Measurements from ENCODE around the gene APBB3.

APBB3 gene

DNA sequence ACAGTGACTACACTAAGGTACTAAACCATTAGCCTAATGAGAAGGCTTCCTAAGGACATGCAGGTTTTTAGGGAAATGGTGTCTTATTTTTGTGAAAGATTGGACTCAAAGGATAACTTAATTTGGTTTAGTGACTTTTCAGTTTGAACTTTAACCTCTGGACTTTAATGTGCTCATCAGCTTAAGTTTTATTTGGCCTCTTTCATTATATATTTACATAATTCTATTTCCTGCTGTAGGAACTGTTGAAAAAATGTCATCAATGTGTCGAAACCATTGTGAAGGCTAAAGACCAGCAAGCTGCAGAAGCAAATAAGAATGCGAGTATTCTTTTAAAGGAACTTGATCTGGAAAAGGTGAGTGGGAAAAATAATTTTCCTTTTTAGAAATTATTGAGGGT, 51.3 kb downstream of the APBB3 start:
- Histone ChIP-seq H3K27ac (ENCODE audit: low read length) (no peak overlapping the region), H3K9me3 (ENCODE audit: insufficient read depth, low read length, severe bottlenecking) (no peaks in the 10 kb centered on the region), H3K4me1 (ENCODE audit: insufficient read depth, low read length) (no peaks in the 10 kb centered on the region), H3K36me3 (ENCODE audit: insufficient read depth, low read length) (peaks cover 72% of the 10 kb centered on the region), H3K79me2 (ENCODE audit: insufficient read depth, low read length) (no peaks in the 10 kb centered on the region), H3K4me2 (ENCODE audit: insufficient read depth, low read length) (no peak overlapping the region), H2AFZ (ENCODE audit: low read depth, low read length) (no peak overlapping the region), H4K20me1 (ENCODE audit: insufficient read depth, low read length) (no peaks in the 10 kb centered on the region), H3K4me3 (ENCODE audit: low read depth in 1 of 2, low read length in 2 of 2) (no peak overlapping the region), H3K27me3 (ENCODE audit: insufficient read depth, low read length, poor library complexity) (no peaks in the 10 kb centered on the region), H3K9ac (ENCODE audit: low read depth, low read length) (no peak overlapping the region)
- TF ChIP-seq, protein P1, sequence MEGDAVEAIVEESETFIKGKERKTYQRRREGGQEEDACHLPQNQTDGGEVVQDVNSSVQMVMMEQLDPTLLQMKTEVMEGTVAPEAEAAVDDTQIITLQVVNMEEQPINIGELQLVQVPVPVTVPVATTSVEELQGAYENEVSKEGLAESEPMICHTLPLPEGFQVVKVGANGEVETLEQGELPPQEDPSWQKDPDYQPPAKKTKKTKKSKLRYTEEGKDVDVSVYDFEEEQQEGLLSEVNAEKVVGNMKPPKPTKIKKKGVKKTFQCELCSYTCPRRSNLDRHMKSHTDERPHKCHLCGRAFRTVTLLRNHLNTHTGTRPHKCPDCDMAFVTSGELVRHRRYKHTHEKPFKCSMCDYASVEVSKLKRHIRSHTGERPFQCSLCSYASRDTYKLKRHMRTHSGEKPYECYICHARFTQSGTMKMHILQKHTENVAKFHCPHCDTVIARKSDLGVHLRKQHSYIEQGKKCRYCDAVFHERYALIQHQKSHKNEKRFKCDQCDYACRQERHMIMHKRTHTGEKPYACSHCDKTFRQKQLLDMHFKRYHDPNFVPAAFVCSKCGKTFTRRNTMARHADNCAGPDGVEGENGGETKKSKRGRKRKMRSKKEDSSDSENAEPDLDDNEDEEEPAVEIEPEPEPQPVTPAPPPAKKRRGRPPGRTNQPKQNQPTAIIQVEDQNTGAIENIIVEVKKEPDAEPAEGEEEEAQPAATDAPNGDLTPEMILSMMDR (IDR thresholded peaks at IDR 0.05; ENCODE audit: borderline replicate concordance, extremely low read depth, low read length, poor library complexity, severe bottlenecking), result no peak
- no peak for TF ChIP-seq EZH2 (IDR thresholded peaks at IDR 0.05; ENCODE audit: borderline replicate concordance, low read depth, low read length, severe bottlenecking)
- no peak for ATAC-seq (ENCODE audit: insufficient read depth, low read depth)
- DNase-seq, result no peak

DNA sequence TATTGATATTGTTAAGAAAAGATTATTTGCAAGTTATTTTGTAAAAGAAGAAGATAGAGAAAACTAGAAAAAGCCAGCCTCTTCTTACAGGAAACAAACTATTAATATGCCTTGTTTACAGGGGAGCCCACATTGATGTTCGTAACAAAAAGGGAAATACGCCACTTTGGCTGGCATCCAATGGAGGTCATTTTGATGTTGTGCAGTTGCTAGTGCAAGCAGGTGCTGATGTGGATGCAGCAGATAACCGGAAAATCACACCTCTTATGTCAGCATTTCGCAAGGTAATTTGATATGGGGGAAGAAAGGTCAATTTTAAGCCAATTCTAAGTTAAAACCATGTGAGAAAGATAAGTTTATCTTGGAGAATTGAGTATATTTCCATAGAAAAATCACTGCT, 54.5 kb downstream of the APBB3 start:
- DNase-seq, result no peak
- H3K4me2 ChIP-seq (ENCODE audit: insufficient read depth, low read length), result no peak overlapping the region
- no peak overlapping the region for H3K9ac ChIP-seq (ENCODE audit: low read depth, low read length)
- ATAC-seq (ENCODE audit: insufficient read depth, low read depth), result no peak
- no peak overlapping the region for H3K27ac ChIP-seq (ENCODE audit: low read length)
- H3K27me3 ChIP-seq (ENCODE audit: insufficient read depth, low read length, poor library complexity), result no peaks in the 10 kb centered on the region
- H4K20me1 ChIP-seq (ENCODE audit: insufficient read depth, low read length), result no peaks in the 10 kb centered on the region
- H3K79me2 ChIP-seq (ENCODE audit: insufficient read depth, low read length), result no peaks in the 10 kb centered on the region
- H3K36me3 ChIP-seq (ENCODE audit: insufficient read depth, low read length), result peaks cover 95% of the 10 kb centered on the region
- TF ChIP-seq, protein P1 (IDR thresholded peaks at IDR 0.05; ENCODE audit: borderline replicate concordance, extremely low read depth, low read length, poor library complexity, severe bottlenecking), result no peak
- no peak for TF ChIP-seq EZH2 (IDR thresholded peaks at IDR 0.05; ENCODE audit: borderline replicate concordance, low read depth, low read length, severe bottlenecking)
- H3K4me1 ChIP-seq (ENCODE audit: insufficient read depth, low read length), result no peaks in the 10 kb centered on the region
- H3K4me3 ChIP-seq (ENCODE audit: low read depth in 1 of 2, low read length in 2 of 2), result no peak overlapping the region
- no peak overlapping the region for H2AFZ ChIP-seq (ENCODE audit: low read depth, low read length)
- H3K9me3 ChIP-seq (ENCODE audit: insufficient read depth, low read length, severe bottlenecking), result no peaks in the 10 kb centered on the region
